HEK293 (cell line): Measurements from ENCODE around the gene KRT40.

Experiments
- CTCF ChIA-PET: fragments of 350-600 bp; formaldehyde crosslinking; extraction: SDS; loops from one replicate; lab custom pipeline; 2021; ENCODE audit warnings: antibody characterized with exemption; lab: Yijun Ruan, JAX
- POLR2A ChIA-PET: fragments of 300-600 bp; formaldehyde crosslinking; extraction: SDS; loops from one replicate; lab custom pipeline; 2020; ENCODE audit warnings: antibody characterized with exemption, inconsistent platforms; lab: Yijun Ruan, JAX
- H3K27ac ChIP-seq: fragments of 200-500 bp; sonication (Bioruptor generic); 2 replicates; pipeline ENCODE4 v1.5.1; 2014; ENCODE audit warnings: low read depth, low read length, control low read depth, inconsistent platforms; ENCODE audit errors: extremely low read depth
- H3K36me3 ChIP-seq, 2 experiments: fragments of 200-500 bp in 1 of 2; sonication (Bioruptor generic) in 1 of 2; 1 replicate in 1 of 2; 2 replicates in 1 of 2; pipeline ENCODE4 v1.5.1; 2014 to 2017; ENCODE audit warnings: inconsistent platforms in 2 of 2, low read length in 2 of 2; ENCODE audit not compliant: control insufficient read depth in 2 of 2, insufficient read depth in 1 of 2
- H3K4me1 ChIP-seq: fragments of 200-500 bp; sonication (Bioruptor generic); 2 replicates; pipeline ENCODE4 v1.5.1; 2014; ENCODE audit warnings: mild to moderate bottlenecking, low read length, inconsistent platforms; ENCODE audit not compliant: control insufficient read depth, insufficient read depth
- H3K4me3 ChIP-seq: 2 replicates; pipeline ENCODE4 v1.5.1; 2011; ENCODE audit warnings: low read depth, mild to moderate bottlenecking, control low read depth, low read length, moderate library complexity
- H3K9me3 ChIP-seq: fragments of 200-500 bp; sonication (Bioruptor generic); 2 replicates; pipeline ENCODE4 v1.5.1; 2014; ENCODE audit warnings: low read depth, low read length, inconsistent platforms; ENCODE audit not compliant: control insufficient read depth, insufficient read depth
- BCL11B ChIP-seq: fragments of 450-650 bp; formaldehyde crosslinking; IDR thresholded peaks from 2 replicates; pipeline ENCODE4 v1.5.1; 2016; ENCODE audit warnings: low read depth, missing biosample characterization, missing genetic modification characterization
- KLF7 ChIP-seq: fragments of 450-650 bp; formaldehyde crosslinking; IDR thresholded peaks from 2 replicates; pipeline ENCODE4 v1.5.1; 2016; ENCODE audit warnings: missing biosample characterization, missing genetic modification characterization, borderline replicate concordance
- RBAK ChIP-seq: fragments of 450-650 bp; formaldehyde crosslinking; IDR thresholded peaks from 2 replicates; pipeline ENCODE4 v1.5.1; 2016; ENCODE audit warnings: missing biosample characterization, missing genetic modification characterization
- ZNF169 ChIP-seq: fragments of 450-650 bp; formaldehyde crosslinking; IDR thresholded peaks from 2 replicates; pipeline ENCODE4 v1.5.1; 2016; ENCODE audit warnings: missing biosample characterization, missing genetic modification characterization
- ZNF19 ChIP-seq: fragments of 450-650 bp; formaldehyde crosslinking; IDR thresholded peaks from 2 replicates; pipeline ENCODE4; 2016; ENCODE audit warnings: missing biosample characterization, missing genetic modification characterization, low read depth
- ZNF23 ChIP-seq: fragments of 450-650 bp; formaldehyde crosslinking; IDR thresholded peaks from 2 replicates; pipeline ENCODE4 v1.5.1; 2016; ENCODE audit warnings: missing biosample characterization, missing genetic modification characterization, borderline replicate concordance
- ZNF266 ChIP-seq: fragments of 450-650 bp; formaldehyde crosslinking; IDR thresholded peaks from 2 replicates; pipeline ENCODE4 v1.5.1; 2016; ENCODE audit warnings: missing biosample characterization, missing genetic modification characterization, low read depth
- ZNF335 ChIP-seq: fragments of 450-650 bp; formaldehyde crosslinking; conservative IDR thresholded peaks from 2 replicates; pipeline ENCODE4 v1.5.1; 2016; ENCODE audit warnings: missing biosample characterization, missing genetic modification characterization
- ZNF362 ChIP-seq: fragments of 450-650 bp; formaldehyde crosslinking; IDR thresholded peaks from 2 replicates; pipeline ENCODE4 v1.5.1; 2016; ENCODE audit warnings: missing biosample characterization, missing genetic modification characterization
- ZNF518A ChIP-seq: fragments of 450-650 bp; formaldehyde crosslinking; conservative IDR thresholded peaks from 2 replicates; pipeline ENCODE4 v1.5.1; 2016; ENCODE audit warnings: low read depth, missing biosample characterization, missing genetic modification characterization
- ZNF560 ChIP-seq: fragments of 450-650 bp; formaldehyde crosslinking; IDR thresholded peaks from 2 replicates; pipeline ENCODE4 v1.5.1; 2017; ENCODE audit warnings: missing biosample characterization, missing genetic modification characterization, borderline replicate concordance
- ZNF658 ChIP-seq: fragments of 450-650 bp; formaldehyde crosslinking; IDR thresholded peaks from 2 replicates; pipeline ENCODE4; 2016; ENCODE audit warnings: missing biosample characterization, missing genetic modification characterization
- ZNF692 ChIP-seq: fragments of 450-650 bp; formaldehyde crosslinking; IDR thresholded peaks from 2 replicates; pipeline ENCODE4 v1.5.1; 2016; ENCODE audit warnings: missing biosample characterization, missing genetic modification characterization
- TF ChIP-seq, protein P1 (sequence below): fragments of 450-650 bp; formaldehyde crosslinking; conservative IDR thresholded peaks from 2 replicates; pipeline ENCODE4 v1.5.1; 2016; ENCODE audit warnings: low read depth, missing biosample characterization, missing genetic modification characterization

KRT40 gene

GRCh38 chr17:41016578-41017215 is 32.6 kb upstream of the KRT40 start:
- H3K27ac ChIP-seq = no peak overlapping the region
- TF ChIP-seq ZNF692 (tag by site-specific recombination) (no peak), ZNF658 (tag by site-specific recombination) (no peak), ZNF169 (tag by site-specific recombination) (no peak), ZNF266 (tag by site-specific recombination) (no peak), ZNF23 (tag by site-specific recombination) (no peak), ZNF19 (no peak), ZNF362 (no peak), ZNF335 (tag by site-specific recombination) (no peak), RBAK (no peak), ZNF518A (tag by site-specific recombination) (no peak), BCL11B (tag by site-specific recombination) (no peak), ZNF560 (tag by site-specific recombination) (no peak), KLF7 (tag by site-specific recombination) (no peak)
- TF ChIP-seq, protein P1, sequence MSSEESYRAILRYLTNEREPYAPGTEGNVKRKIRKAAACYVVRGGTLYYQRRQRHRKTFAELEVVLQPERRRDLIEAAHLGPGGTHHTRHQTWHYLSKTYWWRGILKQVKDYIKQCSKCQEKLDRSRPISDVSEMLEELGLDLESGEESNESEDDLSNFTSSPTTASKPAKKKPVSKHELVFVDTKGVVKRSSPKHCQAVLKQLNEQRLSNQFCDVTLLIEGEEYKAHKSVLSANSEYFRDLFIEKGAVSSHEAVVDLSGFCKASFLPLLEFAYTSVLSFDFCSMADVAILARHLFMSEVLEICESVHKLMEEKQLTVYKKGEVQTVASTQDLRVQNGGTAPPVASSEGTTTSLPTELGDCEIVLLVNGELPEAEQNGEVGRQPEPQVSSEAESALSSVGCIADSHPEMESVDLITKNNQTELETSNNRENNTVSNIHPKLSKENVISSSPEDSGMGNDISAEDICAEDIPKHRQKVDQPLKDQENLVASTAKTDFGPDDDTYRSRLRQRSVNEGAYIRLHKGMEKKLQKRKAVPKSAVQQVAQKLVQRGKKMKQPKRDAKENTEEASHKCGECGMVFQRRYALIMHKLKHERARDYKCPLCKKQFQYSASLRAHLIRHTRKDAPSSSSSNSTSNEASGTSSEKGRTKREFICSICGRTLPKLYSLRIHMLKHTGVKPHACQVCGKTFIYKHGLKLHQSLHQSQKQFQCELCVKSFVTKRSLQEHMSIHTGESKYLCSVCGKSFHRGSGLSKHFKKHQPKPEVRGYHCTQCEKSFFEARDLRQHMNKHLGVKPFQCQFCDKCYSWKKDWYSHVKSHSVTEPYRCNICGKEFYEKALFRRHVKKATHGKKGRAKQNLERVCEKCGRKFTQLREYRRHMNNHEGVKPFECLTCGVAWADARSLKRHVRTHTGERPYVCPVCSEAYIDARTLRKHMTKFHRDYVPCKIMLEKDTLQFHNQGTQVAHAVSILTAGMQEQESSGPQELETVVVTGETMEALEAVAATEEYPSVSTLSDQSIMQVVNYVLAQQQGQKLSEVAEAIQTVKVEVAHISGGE (tag by site-specific recombination) = no peak
- no peaks in the 10 kb centered on the region for H3K9me3 ChIP-seq
- ChIA-PET POLR2A (no interaction called here), CTCF (no interaction called here)
- no peak overlapping the region for H3K4me3 ChIP-seq
- H3K36me3 ChIP-seq = no peaks in the 10 kb centered on the region
- H3K4me1 ChIP-seq = no peaks in the 10 kb centered on the region
